ENCODE results near the gene SEBOX.

DNA sequence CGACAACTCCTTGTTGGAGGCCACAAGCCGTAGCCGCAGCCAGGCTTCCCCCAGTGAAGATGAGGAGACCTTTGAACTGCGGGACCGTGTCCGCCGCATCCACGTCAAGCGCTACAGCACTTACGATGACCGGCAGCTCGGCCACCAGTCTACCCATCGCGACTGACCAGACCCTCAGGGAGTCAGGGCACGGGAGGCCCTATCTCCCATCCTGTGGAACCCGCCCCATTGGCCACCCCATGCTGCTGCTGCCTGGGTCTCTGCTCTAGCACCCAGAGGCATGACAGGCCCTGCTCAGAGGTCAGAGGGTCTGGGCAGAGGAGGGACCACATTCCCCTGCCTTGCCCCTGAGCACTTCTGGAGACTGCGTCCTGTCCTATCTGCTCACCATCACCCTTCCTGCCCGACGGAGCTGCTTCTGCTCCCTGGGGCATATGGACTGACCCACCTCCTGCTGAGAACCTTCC, 20.5 kb downstream of the SEBOX start:
- no peak for TF ChIP-seq CTCF (IDR thresholded peaks at IDR 0.05)
- no peak for TF ChIP-seq POLR2AphosphoS5 (IDR thresholded peaks at IDR 0.05)
- TF ChIP-seq POLR2A (IDR thresholded peaks at IDR 0.05): no peak
